DOHH2 (cell line): Measurements from ENCODE around the gene UMAD1.
A peak's percentile ranks its signal among the peaks of the same experiment; 100 is the strongest.

Experiments
- H3F3A ChIP-seq: fragments of 200-600 bp; sonication (generic), shearing (Covaris generic); 2 replicates; pipeline ENCODE4 v1.6.0; 2016; ENCODE audit warnings: antibody characterized with exemption, mild to moderate bottlenecking; ENCODE audit not compliant: control insufficient read depth, insufficient read depth
- H3K27ac ChIP-seq: fragments of 200-600 bp; sonication (generic); 2 replicates; pipeline ENCODE4 v1.5.1; 2014; ENCODE audit warnings: low read depth, mild to moderate bottlenecking, low read length, moderate library complexity
- H3K27me3 ChIP-seq: fragments of 200-600 bp; sonication (generic); 2 replicates; pipeline ENCODE4 v1.6.1; 2014; ENCODE audit warnings: mild to moderate bottlenecking, low read length, mixed read lengths; ENCODE audit not compliant: control insufficient read depth
- H3K36me3 ChIP-seq: fragments of 200-600 bp; sonication (generic); 2 replicates; pipeline ENCODE4 v1.6.1; 2014; ENCODE audit warnings: mild to moderate bottlenecking, low read length, moderate library complexity, mixed read lengths; ENCODE audit not compliant: control insufficient read depth
- H3K4me1 ChIP-seq: fragments of 200-600 bp; sonication (generic); 2 replicates; pipeline ENCODE4 v1.6.1; 2014; ENCODE audit warnings: mild to moderate bottlenecking, low read length, mixed read lengths; ENCODE audit not compliant: control insufficient read depth
- H3K4me2 ChIP-seq: fragments of 200-600 bp; sonication (generic); 2 replicates; pipeline ENCODE4 v1.6.0; 2014; ENCODE audit warnings: mild to moderate bottlenecking, low read length, moderate library complexity
- H3K4me3 ChIP-seq: fragments of 200-600 bp; sonication (generic); 2 replicates; pipeline ENCODE4 v1.5.1; 2014; ENCODE audit warnings: mild to moderate bottlenecking, low read length, mixed read lengths
- H3K79me2 ChIP-seq: fragments of 200-600 bp; sonication (generic); 2 replicates; pipeline ENCODE4 v1.6.1; 2014; ENCODE audit warnings: mild to moderate bottlenecking, low read length, mixed read lengths; ENCODE audit not compliant: control insufficient read depth
- H3K9me2 ChIP-seq: fragments of 200-600 bp; sonication (generic); replicated peaks from 2 replicates; pipeline ENCODE4 v1.6.1; 2014; ENCODE audit warnings: mild to moderate bottlenecking, low read length, mixed read lengths; ENCODE audit not compliant: control insufficient read depth
- H3K9me3 ChIP-seq: fragments of 200-600 bp; sonication (generic); 2 replicates; pipeline ENCODE4 v1.6.1; 2014; ENCODE audit warnings: antibody characterized with exemption, low read length, mixed read lengths; ENCODE audit not compliant: control insufficient read depth, insufficient read depth
- H4K20me1 ChIP-seq: fragments of 200-600 bp; sonication (generic); 2 replicates; pipeline ENCODE4 v1.6.0; 2014; ENCODE audit warnings: low read depth, mild to moderate bottlenecking, antibody characterized with exemption, low read length, moderate library complexity; ENCODE audit not compliant: control insufficient read depth, insufficient read depth
- CTCF ChIP-seq: fragments of 200-600 bp; sonication (generic); IDR thresholded peaks from one replicate; pipeline ENCODE4 v1.5.1; 2014; ENCODE audit warnings: antibody characterized with exemption, mild to moderate bottlenecking, low read depth, low read length; ENCODE audit not compliant: poor library complexity, severe bottlenecking
- EZH2phosphoT487 ChIP-seq: fragments of 200-600 bp; sonication (generic); IDR thresholded peaks from 2 replicates; pipeline ENCODE4 v1.6.1; 2017; ENCODE audit warnings: borderline replicate concordance, mild to moderate bottlenecking, antibody characterized with exemption, low read length, moderate library complexity, mixed read lengths

Gene UMAD1

GRCh38 chr7:7859411-7859810 is 218.9 kb downstream of the UMAD1 start:
- no peaks in the 10 kb centered on the region for H3K27me3 ChIP-seq
- TF ChIP-seq EZH2phosphoT487 (no peak), CTCF (no peak)

DNA sequence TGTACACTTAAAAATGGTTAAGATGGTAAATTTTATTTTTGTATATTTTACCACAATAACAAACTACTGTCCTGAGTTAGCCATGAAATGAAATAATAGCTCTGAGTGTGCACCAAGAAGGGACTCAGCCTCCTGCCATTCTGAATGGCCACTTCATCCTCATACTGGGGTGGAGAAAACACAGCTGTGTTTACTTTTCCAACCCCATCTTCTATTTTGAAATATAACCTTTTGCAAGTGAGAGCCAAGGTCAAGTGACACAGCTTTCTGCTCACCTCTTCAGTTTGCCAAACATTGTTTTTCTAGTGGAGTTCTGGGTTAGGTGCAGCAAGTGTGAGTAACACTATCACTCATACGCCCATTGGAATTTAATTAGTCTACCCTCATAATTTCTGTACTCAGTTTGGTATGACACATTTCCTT is 220.7 kb downstream of the UMAD1 start:
- peaks cover 9% of the 10 kb centered on the region for H3K36me3 ChIP-seq
- TF ChIP-seq EZH2phosphoT487 (no peak), CTCF (no peak)
- H4K20me1 ChIP-seq: no peaks in the 10 kb centered on the region
- H3F3A ChIP-seq: peaks cover 14% of the 10 kb centered on the region
- H3K79me2 ChIP-seq: no peaks in the 10 kb centered on the region
- no peaks in the 10 kb centered on the region for H3K9me2 ChIP-seq
- peaks cover 41% of the 10 kb centered on the region for H3K4me1 ChIP-seq
- no peak overlapping the region for H3K4me3 ChIP-seq
- no peak overlapping the region for H3K27ac ChIP-seq
- H3K27me3 ChIP-seq: no peaks in the 10 kb centered on the region
- peaks cover 8% of the 10 kb centered on the region for H3K9me3 ChIP-seq
- H3K4me2 ChIP-seq: no peak overlapping the region

More at GRCh38 chr7:7859411-7859810, 218.9 kb downstream of the UMAD1 start:
- Histone ChIP-seq H3K79me2 (no peaks in the 10 kb centered on the region), H3K4me2 (no peak overlapping the region), H3K4me1 (peaks cover 42% of the 10 kb centered on the region), H4K20me1 (no peaks in the 10 kb centered on the region), H3K27ac (no peak overlapping the region), H3F3A (peaks cover 14% of the 10 kb centered on the region), H3K9me2 (no peaks in the 10 kb centered on the region), H3K9me3 (peaks cover 26% of the 10 kb centered on the region), H3K4me3 (no peak overlapping the region), H3K36me3 (peaks cover 22% of the 10 kb centered on the region)

DNA sequence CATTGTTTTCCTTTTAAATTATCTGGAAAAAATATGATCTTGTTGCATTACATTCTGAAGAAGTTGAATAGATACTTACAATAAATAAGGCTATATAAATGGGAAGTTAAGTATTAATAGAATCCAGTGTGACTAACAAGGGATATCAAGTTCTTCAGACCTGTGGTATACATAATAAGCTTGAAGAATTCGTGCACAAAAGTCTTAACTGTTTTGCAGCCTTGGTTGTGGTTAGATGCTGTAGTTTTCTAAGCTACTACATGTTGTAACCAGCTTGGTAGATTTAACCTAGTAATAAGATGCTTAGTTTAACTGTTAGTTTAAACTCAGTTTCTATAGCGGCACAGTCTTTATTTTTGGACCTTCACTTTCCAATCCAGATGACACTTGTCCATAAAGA is 221.8 kb downstream of the UMAD1 start:
- Histone ChIP-seq H3K4me2 (peak overlapping the region; percentile 21; the same call in 1 of the 2 replicates), H3K36me3 (peaks cover 3% of the 10 kb centered on the region; the same call in 1 of the 2 replicates), H3K79me2 (no peaks in the 10 kb centered on the region), H3K27me3 (no peaks in the 10 kb centered on the region), H3K4me1 (peaks cover 39% of the 10 kb centered on the region), H3K9me2 (no peaks in the 10 kb centered on the region), H3K4me3 (no peak overlapping the region), H3K27ac (no peak overlapping the region), H3K9me3 (peaks cover under 1% of the 10 kb centered on the region; the same call in 1 of the 2 replicates), H3F3A (peaks cover 8% of the 10 kb centered on the region; the same call in 1 of the 2 replicates), H4K20me1 (no peaks in the 10 kb centered on the region)
- no peak for TF ChIP-seq CTCF
- TF ChIP-seq EZH2phosphoT487: no peak
